Prostate gland (tissue), 1 donor: ENCODE results near the gene ARL8B.

Source experiments
- POLR2A ChIP-seq: fragments of 450-650 bp; IDR thresholded peaks from one replicate; pipeline ENCODE4 v1.6.1; 2016; ENCODE audit warnings: antibody characterized with exemption, mild to moderate bottlenecking
- POLR2AphosphoS5 ChIP-seq: sonication (generic); formaldehyde crosslinking; IDR thresholded peaks from one replicate; pipeline ENCODE4 v1.6.1; 2017; ENCODE audit warnings: antibody characterized with exemption

DNA sequence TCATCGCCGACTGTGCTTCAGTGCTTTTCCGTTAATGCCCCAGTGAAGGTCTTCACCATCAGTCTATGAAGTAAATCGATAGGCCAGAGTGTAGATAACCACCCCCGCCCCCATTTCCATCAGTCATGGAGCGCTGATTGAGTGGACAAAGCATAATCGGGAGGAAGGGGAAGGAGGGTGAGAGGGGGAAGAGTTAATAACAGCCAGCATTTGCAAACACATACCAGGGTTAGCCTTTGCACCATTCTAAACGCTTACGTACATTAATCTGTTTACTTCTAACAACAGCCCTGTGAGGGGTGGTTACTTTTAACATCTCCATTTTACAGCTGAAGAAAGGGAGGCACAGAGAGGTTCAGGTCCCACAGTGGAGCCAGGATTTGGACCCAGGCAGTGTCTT is 92.3 kb downstream of the ARL8B start:
- no peak for TF ChIP-seq POLR2A
- TF ChIP-seq POLR2AphosphoS5 = no peak
